Tibial nerve (tissue), 4 donors: ENCODE results near the gene SOCS6. TPM values are rescaled to one million over a fixed set of nuclear protein-coding genes. Genes with fewer than 3 reads are reported as not detected.

Source experiments
- DNase-seq, 2 donors: peaks; one replicate each; pipeline ENCODE4 v3.0.0-alpha.2; 2019; ENCODE audit warnings: low spot score in 2 of 2
- H3K27ac ChIP-seq, 4 donors: fragments of 200-600 bp; sonication (generic) in 3 of 4; one replicate each; pipeline ENCODE4 v1.5.1; 2017 to 2019; ENCODE audit warnings: mild to moderate bottlenecking in 1 of 4
- H3K27me3 ChIP-seq, 2 donors: fragments of 200-600 bp; sonication (generic) in 1 of 2; one replicate each; pipeline versions ENCODE4 v1.5.1 to v1.6.0; 2017 to 2019
- H3K36me3 ChIP-seq, 3 donors: fragments of 200-600 bp; sonication (generic); one replicate each; pipeline ENCODE4 v1.5.1; 2018 to 2019
- H3K4me1 ChIP-seq, 4 donors: fragments of 200-600 bp; sonication (generic) in 3 of 4; one replicate each; pipeline ENCODE4 v1.5.1; 2017 to 2019
- H3K4me3 ChIP-seq, 4 donors: fragments of 200-600 bp; sonication (generic) in 3 of 4; one replicate each; pipeline ENCODE4 v1.5.1; 2017 to 2019; ENCODE audit warnings: mild to moderate bottlenecking in 1 of 4, moderate library complexity in 1 of 4
- H3K9me3 ChIP-seq, 4 donors: fragments of 200-600 bp; sonication (generic) in 3 of 4; one replicate each; pipeline ENCODE4 v1.5.1; 2017 to 2019
- CTCF ChIP-seq, 5 experiments: fragments of 200-600 bp in 3 of 5; fragments of 450-650 bp in 2 of 5; sonication (generic) in 3 of 5; IDR thresholded peaks; one replicate each; pipeline ENCODE4 v1.5.1; 2016 to 2019; ENCODE audit warnings: antibody characterized with exemption in 5 of 5, mild to moderate bottlenecking in 3 of 5, moderate library complexity in 2 of 5
- EP300 ChIP-seq, 2 donors: sonication (generic); formaldehyde crosslinking; IDR thresholded peaks; one replicate each; pipeline ENCODE4 v1.6.1; 2017; ENCODE audit warnings: antibody characterized with exemption in 2 of 2, mild to moderate bottlenecking in 1 of 2
- POLR2A ChIP-seq, 2 donors: fragments of 450-650 bp; IDR thresholded peaks; one replicate each; pipeline ENCODE4 v1.6.1; 2017; ENCODE audit warnings: antibody characterized with exemption in 2 of 2, mild to moderate bottlenecking in 2 of 2, moderate library complexity in 2 of 2
- WGBS, 2 donors: methylation state at CpG; one replicate each; pipeline ENCODE4 v1.1.5; 2018; 5-methylcytosine and 5-hydroxymethylcytosine counted together
- total RNA-seq, 4 donors: library from RNA; depleted of rRNA; stranded (reverse); fragments of >200 nt; gene quantifications; one replicate each; pipeline ENCODE4 v1.1.0, GENCODE V29; 2016

SOCS6 gene
- total RNA-seq, 4 donors from 2014 or later, result 12.9 to 21.8 (median 18.2) TPM

- H3K9me3 ChIP-seq, result no peaks in the 10 kb centered on the region
- TF ChIP-seq EP300 (IDR thresholded peaks at IDR 0.05) (no peak), POLR2A (IDR thresholded peaks at IDR 0.05) (no peak), CTCF (IDR thresholded peaks at IDR 0.05) (no peak)
- WGBS, 2 donors, result 65 to 70% methylated on average over 13 of the region's 13 CpGs
- no peak overlapping the region for H3K4me3 ChIP-seq
- peak overlapping the region in 1 of 4 donors; percentile 15 for H3K27ac ChIP-seq
- DNase-seq, result no peak
- no peaks in the 10 kb centered on the region for H3K27me3 ChIP-seq
- peaks cover 0 to under 1% (median 0%) of the 10 kb centered on the region in 4 donors for H3K4me1 ChIP-seq
- H3K36me3 ChIP-seq, result no peaks in the 10 kb centered on the region
Observed at GRCh38 chr18:70377857-70378701, 89.2 kb downstream of the SOCS6 start.

Other genes starting within 250 kb of the SOCS6 start
- 10 to 100 TPM; 23.7 to 38.7 (median 25.4) TPM for gene RTTN, start 83.4 kb upstream of the SOCS6 start, total RNA-seq